ENCODE measurements around the gene ZNF511. TPM values are rescaled to one million over a fixed set of nuclear protein-coding genes. Genes with fewer than 3 reads are reported as not detected.

Gene ZNF511
- total RNA-seq, 1 experiment from 2014 or later, result 42.7 TPM

GRCh38 chr10:133361227-133361626 is 52.5 kb downstream of the ZNF511 start:
- intact Hi-C loops (cut with micrococcal nuclease), result no loop called here
- Mint-ChIP-seq H3K27ac (ENCODE audit: low read depth, unreplicated experiment) (no peak overlapping the region), H3K4me1 (ENCODE audit: insufficient read depth, unreplicated experiment) (no peaks in the 10 kb centered on the region), H3K36me3 (ENCODE audit: insufficient read depth, unreplicated experiment) (peaks cover 30% of the 10 kb centered on the region), H3K9me3 (ENCODE audit: unreplicated experiment) (no peaks in the 10 kb centered on the region), H3K27me3 (ENCODE audit: insufficient read depth, unreplicated experiment) (no peaks in the 10 kb centered on the region), H3K4me3 (ENCODE audit: unreplicated experiment) (no peak overlapping the region)
- no peak for DNase-seq (ENCODE audit: unreplicated experiment)
- ChIA-PET POLR2A (interaction anchor here (0.6 kb wide), 1 partner anchor 15 kb away, joined by 3 read pairs; no protein-coding TSS in a partner anchor), CTCF (interaction anchor here (0.6 to 4.3 kb wide), 4 partner anchors 32 to 82 kb away, joined by 3 to 18 read pairs (median 4); no protein-coding TSS in a partner anchor)
- BruUV-seq (replicated peaks), result no TSS peak
- TF ChIP-seq CTCF (IDR thresholded peaks at IDR 0.05; ENCODE audit: unreplicated experiment), result no peak

- intact Hi-C loops (cut with micrococcal nuclease), result no loop called here
- Mint-ChIP-seq H3K27me3 (ENCODE audit: insufficient read depth, unreplicated experiment) (no peaks in the 10 kb centered on the region), H3K4me3 (ENCODE audit: unreplicated experiment) (no peak overlapping the region), H3K4me1 (ENCODE audit: insufficient read depth, unreplicated experiment) (no peaks in the 10 kb centered on the region), H3K36me3 (ENCODE audit: insufficient read depth, unreplicated experiment) (peaks cover 32% of the 10 kb centered on the region), H3K9me3 (ENCODE audit: unreplicated experiment) (no peaks in the 10 kb centered on the region), H3K27ac (ENCODE audit: low read depth, unreplicated experiment) (no peak overlapping the region)
- ChIA-PET POLR2A (no interaction called here), CTCF (interaction anchor here (0.5 to 4.3 kb wide), 5 partner anchors 13 to 247 kb away, joined by 3 to 18 read pairs (median 3); no protein-coding TSS in a partner anchor)
- TF ChIP-seq CTCF (IDR thresholded peaks at IDR 0.05; ENCODE audit: unreplicated experiment), result no peak
- no TSS peak for BruUV-seq (replicated peaks)
- DNase-seq (ENCODE audit: unreplicated experiment), result no peak
Measured at GRCh38 chr10:133361773-133362441, 53.2 kb downstream of the ZNF511 start.

Other genes with a start within 250 kb of the ZNF511 start
- gene ADGRA1, start 221.0 kb upstream of the ZNF511 start, total RNA-seq (2022), result not detected in 2 replicates
- gene KNDC1, start 148.7 kb upstream of the ZNF511 start, total RNA-seq (2022), result 2.1 and 2.4 TPM in 2 replicates
- not detected in 2 replicates for gene UTF1, start 78.7 kb upstream of the ZNF511 start, total RNA-seq (2022)
- gene VENTX, start 71.1 kb upstream of the ZNF511 start, total RNA-seq (2022), result not detected in 2 replicates
- gene ADAM8, start 32.0 kb upstream of the ZNF511 start, total RNA-seq (2022), result 20.2 and 23.2 TPM in 2 replicates
- gene TUBGCP2, start within 50 bp of the ZNF511 start, total RNA-seq (2022), result 95.9 and 96.2 TPM in 2 replicates
- gene CALY, start 28.0 kb downstream of the ZNF511 start, total RNA-seq (2022), result not detected in 2 replicates
- not detected in 2 replicates for gene PRAP1, start 38.5 kb downstream of the ZNF511 start, total RNA-seq (2022)
- gene FUOM, start 49.1 kb downstream of the ZNF511 start, total RNA-seq (2022), result 16.6 and 22.6 TPM in 2 replicates
- gene ECHS1, start 64.4 kb downstream of the ZNF511 start, total RNA-seq (2022), result 72.4 and 82.7 TPM in 2 replicates
- 1.2 and 1.8 TPM in 2 replicates for gene PAOX, start 70.3 kb downstream of the ZNF511 start, total RNA-seq (2022)
- gene MTG1, start 85.2 kb downstream of the ZNF511 start, total RNA-seq (2022), result 71.6 and 74.3 TPM in 2 replicates
- gene SPRN, start 115.7 kb downstream of the ZNF511 start, total RNA-seq (2022), result not detected in 2 replicates
- gene SCART1, start 145.0 kb downstream of the ZNF511 start, total RNA-seq (2022), result 0.93 and 1.3 TPM in 2 replicates
- not detected in 2 replicates for gene CYP2E1, start 218.4 kb downstream of the ZNF511 start, total RNA-seq (2022)

Data from MCF 10A (cell line).